H1 (cell line): ENCODE results near the gene GRM7. TPM values are rescaled to one million over a fixed set of nuclear protein-coding genes. Genes with fewer than 3 reads are reported as not detected.

Experiments
- CTCF ChIA-PET: fragments of 300-600 bp; sonication (Branson Sonifier 250); formaldehyde crosslinking; loops from one replicate; lab custom pipeline; 2021; ENCODE audit not compliant: partially characterized antibody; lab: Charles Lee
- POLR2A ChIA-PET: fragments of 300-600 bp; sonication (Branson Sonifier 250); formaldehyde crosslinking; loops from one replicate; lab custom pipeline; 2021; ENCODE audit warnings: inconsistent platforms; ENCODE audit not compliant: partially characterized antibody; lab: Charles Lee
- DNase-seq, 2 experiments: peaks; one replicate each; pipeline versions ENCODE4 v3.0.0 to v3.0.0-alpha.2; 2010 to 2022; ENCODE audit warnings: low spot score in 2 of 2, low read depth in 1 of 2, mixed read lengths in 1 of 2
- FAIRE-seq: peaks from 2 replicates; lab custom pipeline; 2011; peaks lifted over from hg19 to GRCh38; lab: Jason Lieb, UNC
- H2AFZ ChIP-seq: 2 replicates; pipeline ENCODE4 v1.8.1; 2012; ENCODE audit warnings: low read length, inconsistent platforms
- H2AK5ac ChIP-seq: 2 replicates; pipeline ENCODE4 v1.6.1; 2013; ENCODE audit warnings: low read depth, low read length
- H2BK120ac ChIP-seq: replicated peaks from 2 replicates; pipeline ENCODE3; 2013; ENCODE audit warnings: low read depth, low read length, inconsistent platforms
- H2BK12ac ChIP-seq: 2 replicates; pipeline ENCODE4 v1.6.1; 2013; ENCODE audit warnings: low read depth, low read length
- H2BK15ac ChIP-seq: 2 replicates; pipeline ENCODE4 v1.6.1; 2013; ENCODE audit warnings: low read length
- H2BK20ac ChIP-seq: 2 replicates; pipeline ENCODE4 v1.6.1; 2013; ENCODE audit warnings: low read length
- H2BK5ac ChIP-seq: 2 replicates; pipeline ENCODE4 v1.6.1; 2013; ENCODE audit warnings: low read depth, low read length
- H3K14ac ChIP-seq: 2 replicates; pipeline ENCODE4 v1.6.1; 2013; ENCODE audit warnings: inconsistent platforms; ENCODE audit not compliant: insufficient read length
- H3K18ac ChIP-seq: 2 replicates; pipeline ENCODE4 v1.6.1; 2013; ENCODE audit warnings: low read length; ENCODE audit errors: extremely low read depth
- H3K23ac ChIP-seq: 2 replicates; pipeline ENCODE4 v1.6.1; 2013; ENCODE audit warnings: inconsistent platforms; ENCODE audit not compliant: insufficient read length
- H3K23me2 ChIP-seq: 2 replicates; pipeline ENCODE4 v1.6.1; 2013; ENCODE audit warnings: low read depth, low read length
- H3K27ac ChIP-seq: 2 replicates; pipeline ENCODE4 v1.6.1; 2011; ENCODE audit warnings: low read depth, low read length, inconsistent platforms
- H3K27me3 ChIP-seq, 4 experiments: replicated peaks in 1 of 4; 1 replicate in 1 of 4; 2 replicates in 3 of 4; pipeline versions ENCODE4 v1.6.1 to v1.8.1; 2011 to 2013; ENCODE audit warnings: low read length in 3 of 4, mild to moderate bottlenecking in 3 of 4, inconsistent platforms in 2 of 4, mixed read lengths in 2 of 4, moderate library complexity in 1 of 4; ENCODE audit not compliant: control insufficient read depth in 3 of 4, insufficient read depth in 3 of 4; ENCODE audit errors: extremely low read depth in 1 of 4
- H3K36me3 ChIP-seq, 4 experiments: 2 replicates each; pipeline versions ENCODE4 v1.6.1 to v1.8.1; 2011 to 2013; ENCODE audit warnings: mild to moderate bottlenecking in 4 of 4, low read length in 3 of 4, moderate library complexity in 2 of 4, control low read depth in 1 of 4, inconsistent platforms in 1 of 4; ENCODE audit not compliant: insufficient read depth in 4 of 4, control insufficient read depth in 2 of 4
- H3K4ac ChIP-seq: replicated peaks from 2 replicates; pipeline ENCODE3; 2013; ENCODE audit warnings: low read length, low read depth, mixed read lengths, inconsistent platforms; ENCODE audit not compliant: insufficient read length
- H3K4me1 ChIP-seq, 4 experiments: replicated peaks in 1 of 4; 1 replicate in 1 of 4; 2 replicates in 3 of 4; pipeline versions ENCODE4 v1.6.1 to v1.8.1; 2011 to 2013; ENCODE audit warnings: low read length in 3 of 4, inconsistent platforms in 2 of 4, mixed read lengths in 1 of 4; ENCODE audit not compliant: insufficient read depth in 4 of 4, control insufficient read depth in 3 of 4
- H3K4me2 ChIP-seq, 2 experiments: 2 replicates each; pipeline versions ENCODE4 v1.6.1 to v1.8.1; 2011 to 2013; ENCODE audit warnings: low read depth in 2 of 2, low read length in 2 of 2, control low read depth in 1 of 2, inconsistent platforms in 1 of 2, mild to moderate bottlenecking in 1 of 2; ENCODE audit not compliant: insufficient read depth in 1 of 2
- H3K4me3 ChIP-seq, 4 experiments: fragments of 200-600, 300-600 bp in 1 of 4; sonication (generic), shearing (Covaris generic), sonication (Bioruptor Twin) in 1 of 4; 2 replicates each; pipeline versions ENCODE4 v1.5.1 to v1.8.1; 2011 to 2016; ENCODE audit warnings: low read length in 4 of 4, low read depth in 3 of 4, control low read depth in 2 of 4, inconsistent platforms in 2 of 4, mild to moderate bottlenecking in 2 of 4, mixed read lengths in 1 of 4, moderate library complexity in 1 of 4; ENCODE audit not compliant: insufficient read depth in 2 of 4; ENCODE audit errors: extremely low read depth in 1 of 4
- H3K56ac ChIP-seq: replicated peaks from 2 replicates; pipeline ENCODE3; 2013; ENCODE audit warnings: low read depth, mild to moderate bottlenecking, mixed read lengths, low read length, inconsistent platforms; ENCODE audit not compliant: insufficient read length
- H3K79me1 ChIP-seq: 2 replicates; pipeline ENCODE4 v1.6.1; 2013; ENCODE audit warnings: low read depth, low read length, control low read depth
- H3K79me2 ChIP-seq, 2 experiments: 2 replicates each; pipeline versions ENCODE4 v1.6.1 to v1.8.1; 2012 to 2013; ENCODE audit warnings: low read length in 2 of 2, mild to moderate bottlenecking in 2 of 2, inconsistent platforms in 1 of 2; ENCODE audit not compliant: insufficient read depth in 2 of 2, control insufficient read depth in 1 of 2
- H3K9ac ChIP-seq, 4 experiments: replicated peaks in 1 of 4; 1 replicate in 1 of 4; 2 replicates in 3 of 4; pipeline versions ENCODE4 v1.6.1 to v1.8.1; 2011 to 2013; ENCODE audit warnings: low read depth in 3 of 4, low read length in 3 of 4, control low read depth in 2 of 4, mild to moderate bottlenecking in 2 of 4, moderate library complexity in 2 of 4, inconsistent platforms in 1 of 4; ENCODE audit errors: extremely low read depth in 1 of 4
- H3K9me3 ChIP-seq, 2 experiments: 2 replicates each; pipeline versions ENCODE4 v1.6.1 to v1.8.1; 2012 to 2013; ENCODE audit warnings: mild to moderate bottlenecking in 2 of 2, moderate library complexity in 2 of 2, control low read depth in 1 of 2, inconsistent platforms in 1 of 2, low read depth in 1 of 2, low read length in 1 of 2, mixed read lengths in 1 of 2; ENCODE audit not compliant: insufficient read depth in 2 of 2
- H4K20me1 ChIP-seq, 2 experiments: replicated peaks in 1 of 2; 2 replicates each; pipeline versions ENCODE3 to v1.8.1; 2011 to 2013; ENCODE audit warnings: inconsistent platforms in 2 of 2, low read length in 2 of 2, mild to moderate bottlenecking in 1 of 2; ENCODE audit not compliant: insufficient read depth in 2 of 2, control insufficient read depth in 1 of 2
- H4K5ac ChIP-seq: 2 replicates; pipeline ENCODE4 v1.6.1; 2013; ENCODE audit warnings: low read length, low read depth, mixed read lengths, inconsistent platforms; ENCODE audit not compliant: insufficient read length
- H4K8ac ChIP-seq: 2 replicates; pipeline ENCODE4 v1.8.0; 2013; ENCODE audit warnings: mild to moderate bottlenecking, moderate library complexity, low read length, inconsistent platforms; ENCODE audit not compliant: insufficient read depth; ENCODE audit errors: extremely low read depth
- H4K91ac ChIP-seq: replicated peaks from 2 replicates; pipeline ENCODE3; 2013; ENCODE audit warnings: low read length, mixed read lengths, inconsistent platforms; ENCODE audit not compliant: insufficient read length
- CBX8 ChIP-seq: fragments of 300-800, 300-1000 bp; sonication (generic); IDR thresholded peaks from 2 replicates; pipeline ENCODE4 v1.7.1; 2016; ENCODE audit warnings: low read depth, low read length, borderline replicate concordance
- KDM5A ChIP-seq: fragments of 200-600 bp; IDR thresholded peaks from 2 replicates; pipeline ENCODE4 v1.7.1; 2012; ENCODE audit warnings: mild to moderate bottlenecking, low read length, inconsistent platforms, mixed read lengths
- NANOG ChIP-seq: IDR thresholded peaks from 2 replicates; pipeline ENCODE4 v1.6.1; 2011; ENCODE audit warnings: low read length, low read depth, mild to moderate bottlenecking, inconsistent platforms; ENCODE audit not compliant: insufficient read depth, poor library complexity, severe bottlenecking
- POU5F1 ChIP-seq: IDR thresholded peaks from 2 replicates; pipeline ENCODE4 v1.6.1; 2011; ENCODE audit warnings: low read depth, mild to moderate bottlenecking, low read length, moderate library complexity
- SP2 ChIP-seq: IDR thresholded peaks from 2 replicates; pipeline ENCODE4 v1.6.1; 2012; ENCODE audit warnings: mild to moderate bottlenecking, low read length, inconsistent platforms
- WGBS, 2 experiments: shearing (Covaris generic) in 1 of 2; methylation state at CpG; one replicate each; pipeline versions ENCODE4 v1.1.6 to v1.1.7; 2013 to 2015; ENCODE audit warnings: low lambda C conversion rate in 2 of 2, mixed read lengths in 2 of 2, inconsistent platforms in 1 of 2, low coverage in 1 of 2, missing lambda C conversion rate in 1 of 2; ENCODE audit not compliant: insufficient replicate concordance in 2 of 2, insufficient coverage in 1 of 2, insufficient read length in 1 of 2; ENCODE audit errors: extremely low coverage in 1 of 2, missing lambda C conversion rate in 1 of 2; 5-methylcytosine and 5-hydroxymethylcytosine counted together
- polyA plus RNA-seq, 7 experiments: library from polyadenylated mRNA; depleted of rRNA in 3 of 7; stranded (reverse) in 5 of 7; unstranded in 2 of 7; fragments of >200 nt in 5 of 7; fragments of 200-250 nt in 2 of 7; gene quantifications; 1 replicate in 5 of 7; 2 replicates in 1 of 7; 4 replicates in 1 of 7; pipeline versions ENCODE4 v1.2.1 to v1.2.3, GENCODE V29; 2011 to 2013; ENCODE audit warnings: missing spikeins in 2 of 7, mixed read lengths in 2 of 7
- total RNA-seq: library from RNA; stranded (reverse); fragmentation: NEBNext Ultra II Directional; extraction: Animal tissue kit (Norgen Biotek cat#: 25700); gene quantifications from 2 replicates; pipeline ENCODE4 v1.2.1, GENCODE V29; 2021

Gene GRM7
- total and polyA plus RNA-seq, 2 of the 8 experiments (the other 6 are each of a cell fraction or from before 2014, with no cell fraction given): 0.17 to 0.24 TPM

- 100% methylated on average over 4 of the region's 4 CpGs; no CpG with 5 or more reads in 1 of the 2 experiments for WGBS, 2 experiments
- peaks cover 0 to 6% (median 0%) of the 10 kb centered on the region in 4 experiments; a peak in 1 of 7 replicates for H3K4me1 ChIP-seq
- no peak overlapping the region for H3K14ac ChIP-seq
- no peaks in the 10 kb centered on the region for H3K27me3 ChIP-seq
- TF ChIP-seq POU5F1: no peak
- TF ChIP-seq NANOG: no peak
- no peak for TF ChIP-seq KDM5A
- no peak for TF ChIP-seq CBX8
- no peak for TF ChIP-seq SP2
- no peak overlapping the region for H2AK5ac ChIP-seq
- ChIA-PET POLR2A (no interaction called here), CTCF (interaction anchor here (0.5 to 1.2 kb wide), 3 partner anchors 14 to 1226 kb away, joined by 3 read pairs; no protein-coding TSS in a partner anchor)
- H3K4ac ChIP-seq: no peak overlapping the region
- H4K5ac ChIP-seq: no peak overlapping the region
- H3K9ac ChIP-seq: no peak overlapping the region
- no peak overlapping the region for H3K4me2 ChIP-seq
- H2AFZ ChIP-seq: no peak overlapping the region
- no peak for DNase-seq
- FAIRE-seq: no peak
- H2BK12ac ChIP-seq: no peak overlapping the region
- H2BK120ac ChIP-seq: no peak overlapping the region
- no peak overlapping the region for H3K4me3 ChIP-seq
- no peak overlapping the region for H3K27ac ChIP-seq
- H3K79me1 ChIP-seq: no peaks in the 10 kb centered on the region
- no peaks in the 10 kb centered on the region; a peak in 1 of 8 replicates for H3K36me3 ChIP-seq
- H2BK20ac ChIP-seq: no peak overlapping the region
- no peak overlapping the region for H4K8ac ChIP-seq
- H4K20me1 ChIP-seq: no peaks in the 10 kb centered on the region
- H3K18ac ChIP-seq: no peak overlapping the region
- no peak overlapping the region for H3K56ac ChIP-seq
- H3K23me2 ChIP-seq: no peaks in the 10 kb centered on the region
- no peak overlapping the region for H2BK15ac ChIP-seq
- H3K23ac ChIP-seq: no peak overlapping the region
- no peak overlapping the region for H4K91ac ChIP-seq
- H3K79me2 ChIP-seq: no peaks in the 10 kb centered on the region
- H2BK5ac ChIP-seq: no peak overlapping the region
- no peaks in the 10 kb centered on the region for H3K9me3 ChIP-seq
Observed at GRCh38 chr3:7697548-7697947, 836.6 kb downstream of the GRM7 start.
